RKO (cell line): Measurements from ENCODE around the gene CYLC2.

Source experiments
- DNase-seq: peaks from one replicate; pipeline ENCODE4 v3.0.0-alpha.2; 2016; ENCODE audit warnings: low spot score

Gene CYLC2, protein sequence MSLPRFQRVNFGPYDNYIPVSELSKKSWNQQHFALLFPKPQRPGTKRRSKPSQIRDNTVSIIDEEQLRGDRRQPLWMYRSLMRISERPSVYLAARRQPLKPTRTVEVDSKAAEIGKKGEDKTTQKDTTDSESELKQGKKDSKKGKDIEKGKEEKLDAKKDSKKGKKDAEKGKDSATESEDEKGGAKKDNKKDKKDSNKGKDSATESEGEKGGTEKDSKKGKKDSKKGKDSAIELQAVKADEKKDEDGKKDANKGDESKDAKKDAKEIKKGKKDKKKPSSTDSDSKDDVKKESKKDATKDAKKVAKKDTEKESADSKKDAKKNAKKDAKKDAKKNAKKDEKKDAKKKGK

DNA sequence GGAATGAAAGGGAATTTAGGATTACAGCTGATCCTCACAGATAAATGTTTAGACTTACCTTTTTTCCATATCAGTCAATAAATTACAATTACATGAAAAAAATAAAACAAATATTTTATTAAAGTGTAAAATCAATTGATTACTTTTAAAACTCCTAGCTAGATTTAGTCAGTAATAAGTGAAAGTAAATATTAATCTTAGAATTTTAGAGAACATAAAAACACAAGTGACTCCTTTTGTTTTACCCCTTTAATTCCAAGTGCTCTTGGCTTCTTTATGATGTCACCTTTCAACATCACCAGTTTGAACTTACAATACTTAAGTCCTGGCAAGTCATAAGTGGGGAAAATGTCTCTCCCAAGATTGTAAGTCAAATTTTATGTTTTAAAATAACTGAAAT is at the start of gene CYLC2:
Gene CYLC2 (plus strand): TSS at position 301 of the 400 bp plus-strand sequence. CDS start 48 bp downstream, at position 349.
- DNase-seq = no peak

DNA sequence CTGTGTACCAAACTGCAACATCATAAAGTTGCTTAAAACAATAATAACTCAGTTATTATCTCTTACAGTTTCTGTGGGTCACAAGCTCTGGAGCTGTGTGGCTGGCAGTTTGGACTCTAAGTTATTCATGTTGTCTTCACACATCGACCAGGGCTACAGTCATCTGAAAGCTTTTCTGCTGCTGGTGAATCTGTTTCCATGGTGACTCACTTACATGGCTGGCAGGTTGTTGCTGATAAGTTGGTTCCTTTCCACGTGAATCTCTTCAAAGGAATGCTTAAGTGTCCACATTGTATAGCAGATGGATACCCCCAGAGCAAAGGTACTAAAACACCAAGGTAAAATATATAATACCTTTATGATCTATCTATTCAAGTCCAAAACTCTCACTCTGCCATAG is 44.8 kb upstream of the CYLC2 start:
- peak; percentile 36 for DNase-seq

- no peak for DNase-seq
Measured at GRCh38 chr9:102966999-102967398, 28.1 kb upstream of the CYLC2 start.

- DNase-seq = no peak
Measured at GRCh38 chr9:102967979-102968378, 27.2 kb upstream of the CYLC2 start.

- DNase-seq = no peak
Measured at GRCh38 chr9:102972780-102973179, 22.4 kb upstream of the CYLC2 start.

DNA sequence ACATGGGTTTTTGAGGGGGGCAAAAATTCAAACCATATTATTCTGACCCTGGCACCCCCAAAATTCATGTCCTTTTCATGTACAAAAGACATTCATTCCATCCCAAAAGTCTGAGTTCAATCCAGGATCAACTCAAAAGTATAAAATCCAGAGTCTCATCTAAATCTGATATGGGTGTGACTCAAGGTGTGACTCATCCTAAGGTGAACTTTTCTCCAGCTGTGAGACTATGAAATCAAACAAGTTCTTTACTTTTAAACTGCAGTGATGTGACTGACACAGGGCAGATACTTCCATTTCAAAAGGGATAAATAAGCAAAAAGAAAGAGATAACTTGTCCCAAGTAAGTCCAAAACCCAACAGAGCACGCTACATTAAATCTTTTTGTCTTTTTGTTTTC is 20.6 kb upstream of the CYLC2 start:
- peak; percentile 65 for DNase-seq

GRCh38 chr9:102975251-102975650 is 19.9 kb upstream of the CYLC2 start:
- no peak for DNase-seq

- no peak for DNase-seq
Measured at GRCh38 chr9:102985162-102985895, 9.8 kb upstream of the CYLC2 start.

DNA sequence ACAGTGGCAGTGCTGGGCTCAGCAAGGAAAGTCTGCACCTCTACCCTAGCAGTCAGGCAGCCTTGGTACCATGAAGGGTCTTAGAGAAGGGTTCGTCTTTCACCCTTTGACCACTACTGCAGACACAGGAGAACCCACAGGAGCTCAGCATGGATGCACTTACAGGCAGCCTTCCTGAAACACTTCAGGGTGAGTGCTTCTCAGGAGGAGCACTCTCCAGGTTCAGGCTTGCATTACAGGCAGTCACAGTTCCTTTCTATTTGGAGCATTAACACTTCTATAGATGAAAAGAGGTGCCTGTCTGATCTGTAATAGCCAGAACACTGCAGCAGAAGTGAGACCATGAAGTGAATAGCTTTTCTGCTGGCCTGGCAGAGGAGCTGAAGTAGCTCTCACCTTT is 8.7 kb upstream of the CYLC2 start:
- no peak for DNase-seq

DNA sequence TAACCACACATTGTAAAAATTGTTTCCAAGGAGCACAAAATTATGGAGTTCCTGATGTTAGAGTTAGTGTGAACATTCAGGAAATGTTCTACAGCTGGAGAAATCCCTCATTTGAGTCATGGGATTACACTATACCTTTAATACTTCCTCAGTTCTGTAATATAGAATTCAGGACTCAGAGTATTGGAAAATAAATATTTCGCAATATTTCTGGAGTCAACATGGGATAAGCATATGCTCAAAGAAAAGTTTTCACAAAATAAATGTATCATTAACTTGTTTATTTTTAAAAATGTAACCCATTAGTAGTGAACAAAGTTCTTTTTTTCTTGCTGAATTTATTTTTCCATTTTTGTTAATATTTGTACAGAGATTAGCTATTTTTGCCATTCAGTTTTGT is 8.6 kb downstream of the CYLC2 start:
- no peak for DNase-seq

DNA sequence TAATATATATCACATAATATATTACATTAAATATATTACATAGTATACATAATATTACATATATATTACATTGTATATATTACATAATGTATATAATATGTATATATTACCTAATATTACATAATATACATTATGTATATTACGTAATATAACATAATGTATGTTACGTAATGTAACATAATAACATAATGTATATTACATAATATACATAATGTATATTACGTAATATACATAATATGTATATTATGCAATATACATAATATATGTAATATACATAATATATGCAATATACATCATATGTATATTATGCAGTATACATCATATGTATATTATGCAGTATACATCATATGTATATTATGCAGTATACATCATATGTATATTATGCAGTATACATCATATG is 19.1 kb downstream of the CYLC2 start:
- DNase-seq = no peak

GRCh38 chr9:103025796-103026195 is 30.7 kb downstream of the CYLC2 start:
- DNase-seq = no peak

- DNase-seq = peak; percentile 32
Measured at GRCh38 chr9:103037508-103038477, 42.7 kb downstream of the CYLC2 start.

- no peak for DNase-seq
Measured at GRCh38 chr9:103041961-103042360, 46.8 kb downstream of the CYLC2 start.
